ENCODE results near the gene HSBP1L1. TPM values are rescaled to one million over a fixed set of nuclear protein-coding genes. Genes with fewer than 3 reads are reported as not detected.

HSBP1L1 gene
- total RNA-seq, 4 donors from 2014 or later, result 6.6 to 21.3 (median 15.0) TPM

DNA sequence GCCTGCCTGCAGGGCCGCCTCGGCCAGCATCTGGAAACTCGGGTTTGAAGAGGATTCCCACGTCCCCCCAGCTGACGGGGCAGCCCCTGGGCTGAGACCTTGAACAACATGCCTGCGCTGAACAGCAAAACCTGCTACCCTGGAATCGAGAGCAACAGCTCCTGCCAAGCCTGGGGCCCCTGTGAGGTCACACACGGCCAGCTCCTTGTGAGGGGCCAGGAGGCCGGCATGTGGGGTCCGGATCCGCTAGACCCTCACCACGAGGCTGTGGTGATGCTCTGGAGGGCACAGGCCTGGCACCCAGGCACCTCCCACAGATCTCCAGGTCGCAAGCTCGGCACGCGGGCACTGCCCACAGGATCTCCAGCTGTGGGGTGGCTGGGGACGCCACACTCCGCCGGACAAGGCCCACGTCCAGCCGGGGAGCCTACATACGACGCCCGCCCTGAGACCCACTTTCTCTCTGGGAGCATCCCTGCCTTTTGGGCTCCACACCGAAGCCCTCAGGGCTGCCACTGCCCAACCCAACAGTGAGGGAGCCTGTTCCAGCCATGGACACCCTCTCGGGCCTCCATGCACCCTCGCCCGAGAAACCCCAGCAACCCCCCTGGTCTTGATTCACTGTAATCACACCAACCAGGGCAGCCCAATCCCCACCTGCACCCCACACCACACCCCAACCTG, 47.1 kb upstream of the HSBP1L1 start:
- H3K4me1 ChIP-seq, result no peaks in the 10 kb centered on the region
- no peak overlapping the region for H3K27ac ChIP-seq
- H3K4me3 ChIP-seq, result no peak overlapping the region
- TF ChIP-seq CTCF (IDR thresholded peaks at IDR 0.05), result no peak
- no peak for TF ChIP-seq POLR2A (IDR thresholded peaks at IDR 0.05)
- no peaks in the 10 kb centered on the region for H3K27me3 ChIP-seq
- H3K9me3 ChIP-seq, result no peaks in the 10 kb centered on the region
- H3K36me3 ChIP-seq, result no peaks in the 10 kb centered on the region
- intact Hi-C loops (cut with DNase I; ENCODE audit: low total_unique reads), result no loop called here
- DNase-seq, result peak in 1 of 2 donors; percentile 10

GRCh38 chr18:79917853-79918614, 46.4 kb upstream of the HSBP1L1 start:
- no peaks in the 10 kb centered on the region for H3K27me3 ChIP-seq
- no peaks in the 10 kb centered on the region for H3K4me1 ChIP-seq
- intact Hi-C loops (cut with DNase I; ENCODE audit: low total_unique reads), result no loop called here
- no peaks in the 10 kb centered on the region for H3K9me3 ChIP-seq
- no peaks in the 10 kb centered on the region for H3K36me3 ChIP-seq
- no peak overlapping the region for H3K4me3 ChIP-seq
- H3K27ac ChIP-seq, result no peak overlapping the region
- no peak for TF ChIP-seq POLR2A (IDR thresholded peaks at IDR 0.05)
- TF ChIP-seq CTCF (IDR thresholded peaks at IDR 0.05), result no peak
- peak in 1 of 2 donors; percentile 8 for DNase-seq

DNA sequence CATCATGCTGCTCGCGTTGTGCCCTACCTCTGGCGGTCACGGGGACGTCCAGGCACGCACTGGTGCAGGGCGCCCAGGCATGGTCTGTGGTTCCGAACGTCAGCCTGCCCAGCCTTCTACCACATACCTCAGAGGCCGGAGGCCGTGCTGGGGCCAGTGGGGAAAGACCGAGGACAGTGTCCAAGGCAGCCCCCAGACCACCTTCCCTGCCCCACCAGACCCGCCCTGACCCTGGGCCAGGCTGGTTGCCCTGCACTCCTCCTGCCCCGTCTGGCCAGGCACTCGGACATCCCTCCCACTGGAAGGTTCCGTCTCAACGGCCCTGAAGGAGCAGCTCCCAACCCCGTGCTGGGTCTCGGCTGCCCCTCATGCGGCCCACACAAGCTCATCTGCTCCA, 45.8 kb upstream of the HSBP1L1 start:
- H3K9me3 ChIP-seq, result no peaks in the 10 kb centered on the region
- no peaks in the 10 kb centered on the region for H3K27me3 ChIP-seq
- no peak for TF ChIP-seq POLR2A (IDR thresholded peaks at IDR 0.05)
- TF ChIP-seq CTCF (IDR thresholded peaks at IDR 0.05), result no peak
- intact Hi-C loops (cut with DNase I; ENCODE audit: low total_unique reads), result no loop called here
- no peak overlapping the region for H3K27ac ChIP-seq
- peak in 1 of 2 donors; percentile 9 for DNase-seq
- no peak overlapping the region for H3K4me3 ChIP-seq
- no peaks in the 10 kb centered on the region for H3K4me1 ChIP-seq
- H3K36me3 ChIP-seq, result no peaks in the 10 kb centered on the region

GRCh38 chr18:79919089-79919488, 45.4 kb upstream of the HSBP1L1 start:
- H3K9me3 ChIP-seq, result no peaks in the 10 kb centered on the region
- DNase-seq, result peak; percentile 5 to 10
- TF ChIP-seq POLR2A (IDR thresholded peaks at IDR 0.05), result no peak
- no peak for TF ChIP-seq CTCF (IDR thresholded peaks at IDR 0.05)
- intact Hi-C loops (cut with DNase I; ENCODE audit: low total_unique reads), result no loop called here
- H3K4me1 ChIP-seq, result no peaks in the 10 kb centered on the region
- H3K36me3 ChIP-seq, result no peaks in the 10 kb centered on the region
- H3K27me3 ChIP-seq, result no peaks in the 10 kb centered on the region
- no peak overlapping the region for H3K4me3 ChIP-seq
- no peak overlapping the region for H3K27ac ChIP-seq
